ENCODE measurements around the gene BNC2.

DNA sequence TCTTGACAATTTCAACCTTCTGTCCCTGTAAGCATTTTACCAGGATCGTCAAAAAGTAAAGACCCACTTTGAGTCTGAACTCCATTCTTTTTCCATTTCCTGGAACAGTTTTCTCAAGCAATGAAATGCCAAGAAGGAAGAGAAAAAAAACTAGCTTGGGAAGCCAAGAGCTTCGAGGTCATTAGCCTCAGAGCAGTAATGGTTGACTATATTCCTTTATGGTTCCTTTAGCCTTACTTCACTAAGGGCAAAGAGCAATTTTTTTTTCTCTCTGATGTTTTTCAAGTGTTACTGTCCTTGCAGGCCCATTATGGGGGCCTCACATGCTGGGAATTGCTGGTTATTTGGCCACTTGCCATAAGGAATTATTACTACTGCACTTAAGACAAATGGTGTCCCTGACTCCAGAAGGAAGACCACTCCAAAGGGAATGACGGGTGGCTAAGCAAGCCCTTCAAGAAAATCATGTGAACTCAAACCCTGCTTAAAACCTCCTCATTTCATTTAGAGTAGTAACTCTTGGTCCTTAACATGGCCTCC, 37.1 kb downstream of the BNC2 start:
- TF ChIP-seq, protein P1, sequence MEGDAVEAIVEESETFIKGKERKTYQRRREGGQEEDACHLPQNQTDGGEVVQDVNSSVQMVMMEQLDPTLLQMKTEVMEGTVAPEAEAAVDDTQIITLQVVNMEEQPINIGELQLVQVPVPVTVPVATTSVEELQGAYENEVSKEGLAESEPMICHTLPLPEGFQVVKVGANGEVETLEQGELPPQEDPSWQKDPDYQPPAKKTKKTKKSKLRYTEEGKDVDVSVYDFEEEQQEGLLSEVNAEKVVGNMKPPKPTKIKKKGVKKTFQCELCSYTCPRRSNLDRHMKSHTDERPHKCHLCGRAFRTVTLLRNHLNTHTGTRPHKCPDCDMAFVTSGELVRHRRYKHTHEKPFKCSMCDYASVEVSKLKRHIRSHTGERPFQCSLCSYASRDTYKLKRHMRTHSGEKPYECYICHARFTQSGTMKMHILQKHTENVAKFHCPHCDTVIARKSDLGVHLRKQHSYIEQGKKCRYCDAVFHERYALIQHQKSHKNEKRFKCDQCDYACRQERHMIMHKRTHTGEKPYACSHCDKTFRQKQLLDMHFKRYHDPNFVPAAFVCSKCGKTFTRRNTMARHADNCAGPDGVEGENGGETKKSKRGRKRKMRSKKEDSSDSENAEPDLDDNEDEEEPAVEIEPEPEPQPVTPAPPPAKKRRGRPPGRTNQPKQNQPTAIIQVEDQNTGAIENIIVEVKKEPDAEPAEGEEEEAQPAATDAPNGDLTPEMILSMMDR (conservative IDR thresholded peaks at IDR 0.05; ENCODE audit: low read length): no peak
- TF ChIP-seq EZH2phosphoT487 (IDR thresholded peaks at IDR 0.05; ENCODE audit: borderline replicate concordance): no peak

Measured in Loucy (cell line).